Measurements from ENCODE around the gene PCARE.

DNA sequence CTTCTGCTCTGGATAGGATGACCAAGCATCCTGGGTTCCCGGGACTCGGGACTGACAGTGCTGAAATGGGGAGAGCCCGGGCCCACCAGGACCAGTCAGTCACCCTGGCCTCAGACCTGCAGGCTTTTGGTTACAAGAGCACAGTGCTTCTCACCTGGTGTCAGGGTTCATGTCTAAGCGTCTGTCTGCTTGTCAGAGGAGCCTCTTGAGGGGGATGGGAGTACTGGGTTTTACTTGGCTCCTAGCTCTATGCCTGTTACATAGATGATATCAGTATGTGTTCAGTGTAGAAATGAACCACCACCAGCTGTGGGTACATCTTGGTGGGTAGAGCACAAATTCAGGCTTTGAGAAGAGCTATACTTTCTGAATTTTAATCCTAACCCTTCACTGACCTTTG lies 29.9 kb downstream of the PCARE start:
- no peak for TF ChIP-seq EP300 (IDR thresholded peaks at IDR 0.05; ENCODE audit: borderline replicate concordance)
- no peak for TF ChIP-seq RAD21 (IDR thresholded peaks at IDR 0.05; ENCODE audit: low read depth)
- no peak for TF ChIP-seq NFIC (IDR thresholded peaks at IDR 0.05)

Measured in Ishikawa (cell line).